Astrocyte (in vitro differentiated cells and primary cell): ENCODE results near the gene IGSF22. TPM values are rescaled to one million over a fixed set of nuclear protein-coding genes. Genes with fewer than 3 reads are reported as not detected.

Source experiments
- DNase-seq: peaks from one replicate; pipeline ENCODE4 v3.0.0-alpha.2; 2010; ENCODE audit warnings: low read depth
- FAIRE-seq: peaks from 2 replicates; lab custom pipeline; 2011; peaks lifted over from hg19 to GRCh38; lab: Jason Lieb, UNC
- H2AFZ ChIP-seq: 2 replicates; pipeline ENCODE4 v1.6.0; 2012; ENCODE audit warnings: low read depth, low read length, inconsistent platforms
- H3K27ac ChIP-seq: 2 replicates; pipeline ENCODE4 v1.5.1; 2011; ENCODE audit warnings: low read depth, low read length, inconsistent platforms
- H3K27me3 ChIP-seq: 2 replicates; pipeline ENCODE4 v1.6.0; 2011; ENCODE audit warnings: low read length, inconsistent platforms; ENCODE audit not compliant: insufficient read depth
- H3K36me3 ChIP-seq: 2 replicates; pipeline ENCODE4 v1.5.1; 2011; ENCODE audit warnings: low read length, inconsistent platforms; ENCODE audit not compliant: insufficient read depth
- H3K4me1 ChIP-seq: 2 replicates; pipeline ENCODE4 v1.5.1; 2011; ENCODE audit warnings: low read length, inconsistent platforms; ENCODE audit not compliant: insufficient read depth
- H3K4me2 ChIP-seq: 2 replicates; pipeline ENCODE4 v1.6.0; 2012; ENCODE audit warnings: low read length, inconsistent platforms
- H3K4me3 ChIP-seq: 2 replicates; pipeline ENCODE4 v1.5.1; 2011; ENCODE audit warnings: low read depth, mild to moderate bottlenecking, low read length, inconsistent platforms; ENCODE audit not compliant: insufficient read depth
- H3K79me2 ChIP-seq: 2 replicates; pipeline ENCODE4 v1.6.0; 2012; ENCODE audit warnings: mild to moderate bottlenecking, low read length, inconsistent platforms; ENCODE audit not compliant: insufficient read depth
- H3K9ac ChIP-seq: 2 replicates; pipeline ENCODE4 v1.6.0; 2012; ENCODE audit warnings: mild to moderate bottlenecking, low read length, inconsistent platforms
- H3K9me3 ChIP-seq: 2 replicates; pipeline ENCODE4 v1.5.1; 2012; ENCODE audit warnings: low read depth, mild to moderate bottlenecking, low read length, inconsistent platforms; ENCODE audit not compliant: insufficient read depth
- H4K20me1 ChIP-seq: 2 replicates; pipeline ENCODE4 v1.6.0; 2012; ENCODE audit warnings: low read length, inconsistent platforms; ENCODE audit not compliant: insufficient read depth
- H3K27ac Mint-ChIP-seq: one replicate; pipeline ENCODE4 v1.8.0; 2021; ENCODE audit warnings: mild to moderate bottlenecking, mixed read lengths; ENCODE audit not compliant: unreplicated experiment
- H3K27me3 Mint-ChIP-seq: one replicate; pipeline ENCODE4 v1.8.0; 2021; ENCODE audit warnings: low read depth, mixed read lengths; ENCODE audit not compliant: unreplicated experiment
- H3K36me3 Mint-ChIP-seq: one replicate; pipeline ENCODE4 v1.8.0; 2021; ENCODE audit warnings: low read depth, mixed read lengths; ENCODE audit not compliant: unreplicated experiment
- H3K4me1 Mint-ChIP-seq: one replicate; pipeline ENCODE4 v1.8.0; 2021; ENCODE audit warnings: low read depth, mixed read lengths; ENCODE audit not compliant: unreplicated experiment
- H3K4me3 Mint-ChIP-seq: one replicate; pipeline ENCODE4 v1.8.0; 2021; ENCODE audit warnings: mild to moderate bottlenecking, moderate library complexity, mixed read lengths; ENCODE audit not compliant: unreplicated experiment
- H3K9me3 Mint-ChIP-seq: one replicate; pipeline ENCODE4 v1.8.0; 2021; ENCODE audit warnings: mild to moderate bottlenecking, mixed read lengths; ENCODE audit not compliant: unreplicated experiment
- EZH2 ChIP-seq: IDR thresholded peaks from 2 replicates; pipeline ENCODE4 v1.6.1; 2012; ENCODE audit warnings: mild to moderate bottlenecking, low read length, inconsistent platforms; ENCODE audit not compliant: insufficient read depth
- total RNA-seq: library from RNA; stranded (reverse); gene quantifications from 2 replicates; pipeline ENCODE4 v1.2.1, GENCODE V29; 2021
- TF ChIP-seq, protein P1 (sequence below): IDR thresholded peaks from 2 replicates; pipeline ENCODE4 v1.5.1; 2011; ENCODE audit warnings: low read depth, mild to moderate bottlenecking, inconsistent platforms, low read length, moderate library complexity; ENCODE audit not compliant: insufficient read depth

Gene IGSF22
- total RNA-seq, 1 donor from 2014 or later = 0.05 TPM

DNA sequence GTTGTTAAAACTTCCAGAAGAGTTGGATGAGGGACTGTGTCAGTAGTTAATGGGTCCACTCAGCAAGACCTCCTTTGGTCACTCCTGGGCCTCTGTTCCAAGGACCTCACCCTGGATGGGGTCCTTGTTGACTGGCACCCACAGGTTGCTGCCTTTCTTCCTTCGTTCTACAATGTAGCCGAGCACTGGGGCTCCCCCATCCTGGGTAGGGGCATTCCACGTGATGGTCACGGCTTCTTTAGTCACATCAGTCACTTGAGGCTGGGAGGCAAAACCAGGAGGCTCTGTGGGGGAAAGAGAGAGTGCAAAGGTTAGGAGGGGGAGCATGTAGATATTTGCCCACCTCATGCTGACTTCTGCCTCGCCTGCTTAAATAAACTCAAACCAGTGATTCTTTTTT is 15.4 kb downstream of the IGSF22 start:
- H3K27ac Mint-ChIP-seq = no peak overlapping the region
- no peaks in the 10 kb centered on the region for H3K79me2 ChIP-seq
- H3K4me2 ChIP-seq = no peak overlapping the region
- peaks cover 6% of the 10 kb centered on the region for H3K4me1 ChIP-seq
- DNase-seq (no peak), FAIRE-seq (no peak)
- H3K4me3 Mint-ChIP-seq = no peak overlapping the region
- no peak overlapping the region for H2AFZ ChIP-seq
- no peak overlapping the region for H3K27ac ChIP-seq
- H3K9ac ChIP-seq = no peak overlapping the region
- H3K4me1 Mint-ChIP-seq = no peaks in the 10 kb centered on the region
- no peaks in the 10 kb centered on the region for H3K9me3 ChIP-seq
- H3K4me3 ChIP-seq = no peak overlapping the region
- TF ChIP-seq, protein P1, sequence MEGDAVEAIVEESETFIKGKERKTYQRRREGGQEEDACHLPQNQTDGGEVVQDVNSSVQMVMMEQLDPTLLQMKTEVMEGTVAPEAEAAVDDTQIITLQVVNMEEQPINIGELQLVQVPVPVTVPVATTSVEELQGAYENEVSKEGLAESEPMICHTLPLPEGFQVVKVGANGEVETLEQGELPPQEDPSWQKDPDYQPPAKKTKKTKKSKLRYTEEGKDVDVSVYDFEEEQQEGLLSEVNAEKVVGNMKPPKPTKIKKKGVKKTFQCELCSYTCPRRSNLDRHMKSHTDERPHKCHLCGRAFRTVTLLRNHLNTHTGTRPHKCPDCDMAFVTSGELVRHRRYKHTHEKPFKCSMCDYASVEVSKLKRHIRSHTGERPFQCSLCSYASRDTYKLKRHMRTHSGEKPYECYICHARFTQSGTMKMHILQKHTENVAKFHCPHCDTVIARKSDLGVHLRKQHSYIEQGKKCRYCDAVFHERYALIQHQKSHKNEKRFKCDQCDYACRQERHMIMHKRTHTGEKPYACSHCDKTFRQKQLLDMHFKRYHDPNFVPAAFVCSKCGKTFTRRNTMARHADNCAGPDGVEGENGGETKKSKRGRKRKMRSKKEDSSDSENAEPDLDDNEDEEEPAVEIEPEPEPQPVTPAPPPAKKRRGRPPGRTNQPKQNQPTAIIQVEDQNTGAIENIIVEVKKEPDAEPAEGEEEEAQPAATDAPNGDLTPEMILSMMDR = no peak
- TF ChIP-seq EZH2 = no peak
- H3K36me3 ChIP-seq = no peaks in the 10 kb centered on the region
- H4K20me1 ChIP-seq = no peaks in the 10 kb centered on the region
- H3K27me3 ChIP-seq = peaks cover 17% of the 10 kb centered on the region
- H3K36me3 Mint-ChIP-seq = peaks cover 4% of the 10 kb centered on the region
- peaks cover 75% of the 10 kb centered on the region for H3K27me3 Mint-ChIP-seq
- H3K9me3 Mint-ChIP-seq = no peaks in the 10 kb centered on the region

DNA sequence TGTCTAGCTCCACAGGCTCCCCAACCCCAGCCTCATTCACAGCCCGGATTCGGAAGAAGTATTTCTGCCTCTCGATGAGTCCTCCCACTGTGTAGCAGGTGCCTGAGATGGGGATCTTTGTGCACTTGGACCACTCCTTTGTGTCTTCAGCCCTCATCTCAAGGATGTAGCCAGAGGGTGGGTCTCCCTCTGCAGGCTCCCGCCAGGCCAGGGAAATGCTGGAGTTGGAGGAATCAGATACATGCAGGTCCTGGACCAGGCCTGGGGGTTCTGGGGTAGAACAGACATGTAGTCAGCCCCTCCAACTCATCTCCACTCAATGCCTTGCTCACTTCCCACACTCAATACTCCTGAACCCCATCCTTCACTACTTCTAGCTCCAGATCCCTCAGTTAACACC is 16.6 kb downstream of the IGSF22 start:
- Histone ChIP-seq H3K36me3 (no peaks in the 10 kb centered on the region), H3K9ac (no peak overlapping the region), H3K4me1 (peaks cover 6% of the 10 kb centered on the region), H2AFZ (no peak overlapping the region), H3K4me2 (no peak overlapping the region), H3K79me2 (no peaks in the 10 kb centered on the region), H3K9me3 (no peaks in the 10 kb centered on the region), H3K27me3 (peaks cover 20% of the 10 kb centered on the region), H3K4me3 (no peak overlapping the region), H4K20me1 (no peaks in the 10 kb centered on the region), H3K27ac (no peak overlapping the region)
- H3K9me3 Mint-ChIP-seq = no peaks in the 10 kb centered on the region
- peaks cover 4% of the 10 kb centered on the region for H3K36me3 Mint-ChIP-seq
- no peak overlapping the region for H3K27ac Mint-ChIP-seq
- no peaks in the 10 kb centered on the region for H3K4me1 Mint-ChIP-seq
- DNase-seq = no peak
- H3K27me3 Mint-ChIP-seq = peaks cover 74% of the 10 kb centered on the region
- no peak for FAIRE-seq
- TF ChIP-seq, protein P1 = no peak
- TF ChIP-seq EZH2 = no peak
- no peak overlapping the region for H3K4me3 Mint-ChIP-seq

DNA sequence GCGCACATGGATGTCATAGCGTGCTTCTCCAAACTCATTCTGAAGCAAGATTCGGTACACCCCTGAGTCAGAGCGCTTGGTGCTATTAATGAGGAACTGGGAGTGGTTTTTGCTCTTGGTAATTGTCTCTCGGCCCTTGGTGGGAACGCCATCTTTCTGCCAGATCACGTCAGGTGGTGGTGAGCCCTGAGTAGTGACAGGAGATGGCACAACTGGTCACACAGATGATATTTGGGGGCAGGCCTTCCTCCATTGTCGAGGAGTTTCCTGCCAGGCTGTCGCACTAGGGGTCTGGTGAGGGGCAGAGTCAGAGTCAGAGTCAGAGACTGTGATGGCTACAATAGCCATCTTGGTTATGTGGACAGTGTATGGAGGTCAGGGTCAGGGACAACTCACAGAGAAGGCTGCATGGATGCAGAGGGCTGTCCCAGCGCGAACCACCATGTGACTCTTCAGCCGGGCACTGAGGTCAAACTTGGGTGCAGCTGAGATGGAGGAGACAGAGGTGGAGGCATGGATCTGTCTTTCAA is 18.1 kb downstream of the IGSF22 start:
- Mint-ChIP-seq H3K9me3 (no peaks in the 10 kb centered on the region), H3K4me1 (no peaks in the 10 kb centered on the region), H3K36me3 (peaks cover 5% of the 10 kb centered on the region), H3K27ac (no peak overlapping the region), H3K4me3 (no peak overlapping the region), H3K27me3 (peaks cover 73% of the 10 kb centered on the region)
- Histone ChIP-seq H3K4me1 (peaks cover 6% of the 10 kb centered on the region), H3K4me3 (no peak overlapping the region), H4K20me1 (no peaks in the 10 kb centered on the region), H3K4me2 (no peak overlapping the region), H2AFZ (no peak overlapping the region), H3K36me3 (no peaks in the 10 kb centered on the region), H3K9ac (no peak overlapping the region), H3K79me2 (no peaks in the 10 kb centered on the region), H3K27me3 (peaks cover 20% of the 10 kb centered on the region), H3K9me3 (no peaks in the 10 kb centered on the region), H3K27ac (no peak overlapping the region)
- DNase-seq (no peak), FAIRE-seq (no peak)
- TF ChIP-seq EZH2 = no peak
- TF ChIP-seq, protein P1 = no peak
